Measurements from ENCODE around the gene SOX18. TPM values are rescaled to one million over a fixed set of nuclear protein-coding genes. Genes with fewer than 3 reads are reported as not detected.
A peak's percentile ranks its signal among the peaks of the same experiment; 100 is the strongest.

The SOX18 gene
- polyA plus RNA-seq, 6 donors from 2014 or later, result not detected

GRCh38 chr20:64050261-64051032 is 1.0 kb upstream of the SOX18 start:
- peaks cover 19 to 77% (median 62%) of the 10 kb centered on the region in 3 donors for H3K27me3 Mint-ChIP-seq
- H3K27ac Mint-ChIP-seq, result no peak overlapping the region
- peaks cover 9 to 15% (median 10%) of the 10 kb centered on the region in 3 donors for H3K4me1 Mint-ChIP-seq
- no peaks in the 10 kb centered on the region for H3K9me3 Mint-ChIP-seq
- peak overlapping the region in 7 of 8 donors; percentile 15 to 64 (median 44) for H3K4me3 Mint-ChIP-seq
- no peak for DNase-seq
- no peak for ATAC-seq (ENCODE audit: low read depth in 2 of 2)
- H3K36me3 Mint-ChIP-seq, result no peaks in the 10 kb centered on the region

- ATAC-seq (ENCODE audit: low read depth in 2 of 2) (no peak), DNase-seq (no peak)
- peaks cover 5 to 10% (median 7%) of the 10 kb centered on the region in 3 donors for H3K4me1 Mint-ChIP-seq
- H3K4me3 Mint-ChIP-seq, result peak overlapping the region in 7 of 8 donors; percentile 8 to 75 (median 62)
- no peak overlapping the region for H3K27ac Mint-ChIP-seq
- no peaks in the 10 kb centered on the region for H3K9me3 Mint-ChIP-seq
- peaks cover 19 to 77% (median 62%) of the 10 kb centered on the region in 3 donors for H3K27me3 Mint-ChIP-seq
- H3K36me3 Mint-ChIP-seq, result no peaks in the 10 kb centered on the region
These were observed 430 bp upstream of the SOX18 start for GRCh38 chr20:64049878-64050260.

GRCh38 chr20:64048402-64049044 is 916 bp downstream of the SOX18 start:
- Mint-ChIP-seq H3K4me1 (peaks cover 7 to 18% (median 7%) of the 10 kb centered on the region in 3 donors), H3K4me3 (peak overlapping the region in 1 of 8 donors; percentile 55), H3K27me3 (peaks cover 27 to 71% (median 64%) of the 10 kb centered on the region in 3 donors), H3K27ac (no peak overlapping the region), H3K36me3 (no peaks in the 10 kb centered on the region), H3K9me3 (no peaks in the 10 kb centered on the region)
- peak in 1 of 2 donors; percentile 10 for ATAC-seq (ENCODE audit: low read depth in 2 of 2)
- no peak for DNase-seq

- peak overlapping the region in 2 of 6 donors; percentile 43 to 69 for H3K27ac Mint-ChIP-seq
- peak overlapping the region in 3 of 8 donors; percentile 22 to 55 (median 47) for H3K4me3 Mint-ChIP-seq
- no peak for ATAC-seq (ENCODE audit: low read depth in 2 of 2)
These were observed 1.5 kb downstream of the SOX18 start for GRCh38 chr20:64047968-64048401.

GRCh38 chr20:64047046-64047389 is 2.4 kb downstream of the SOX18 start:
- Mint-ChIP-seq H3K27ac (peak overlapping the region in 2 of 6 donors; percentile 11 to 76), H3K27me3 (peaks cover 26 to 59% (median 52%) of the 10 kb centered on the region in 3 donors)

More at GRCh38 chr20:64047968-64048401, 1.5 kb downstream of the SOX18 start:
- no peaks in the 10 kb centered on the region for H3K36me3 Mint-ChIP-seq
- DNase-seq, result no peak
- H3K9me3 Mint-ChIP-seq, result no peaks in the 10 kb centered on the region
- H3K27me3 Mint-ChIP-seq, result peaks cover 26 to 66% (median 58%) of the 10 kb centered on the region in 3 donors
- peaks cover 7 to 13% (median 7%) of the 10 kb centered on the region in 3 donors for H3K4me1 Mint-ChIP-seq

GRCh38 chr20:64045346-64046011 is 4.0 kb downstream of the SOX18 start:
- Mint-ChIP-seq H3K27me3 (peaks cover 26 to 44% (median 41%) of the 10 kb centered on the region in 3 donors), H3K36me3 (no peaks in the 10 kb centered on the region), H3K27ac (no peak overlapping the region), H3K4me1 (peaks cover 7 to 25% (median 11%) of the 10 kb centered on the region in 3 donors), H3K4me3 (no peak overlapping the region), H3K9me3 (no peaks in the 10 kb centered on the region)
- DNase-seq (no peak), ATAC-seq (ENCODE audit: low read depth in 2 of 2) (no peak)

More at GRCh38 chr20:64047046-64047389, 2.4 kb downstream of the SOX18 start:
- Mint-ChIP-seq H3K4me1 (peaks cover 7 to 16% (median 7%) of the 10 kb centered on the region in 3 donors), H3K36me3 (no peaks in the 10 kb centered on the region), H3K4me3 (peak overlapping the region in 2 of 8 donors; percentile 64 to 71), H3K9me3 (no peaks in the 10 kb centered on the region)
- no peak for DNase-seq
- ATAC-seq (ENCODE audit: low read depth in 2 of 2), result no peak

- Mint-ChIP-seq H3K4me1 (peaks cover 6 to 32% (median 15%) of the 10 kb centered on the region in 3 donors), H3K36me3 (no peaks in the 10 kb centered on the region), H3K27ac (peak overlapping the region in 1 of 6 donors; percentile 47), H3K4me3 (peak overlapping the region in 2 of 8 donors; percentile 11 to 51), H3K9me3 (no peaks in the 10 kb centered on the region), H3K27me3 (peaks cover 26 to 48% (median 46%) of the 10 kb centered on the region in 3 donors)
- no peak for ATAC-seq (ENCODE audit: low read depth in 2 of 2)
- no peak for DNase-seq
These were observed 4.8 kb downstream of the SOX18 start for GRCh38 chr20:64044484-64045247.

GRCh38 chr20:64043768-64044167 is 5.7 kb downstream of the SOX18 start:
- H3K27me3 Mint-ChIP-seq, result peaks cover 22 to 46% (median 43%) of the 10 kb centered on the region in 3 donors
- H3K4me1 Mint-ChIP-seq, result peaks cover 6 to 34% (median 15%) of the 10 kb centered on the region in 3 donors
- H3K4me3 Mint-ChIP-seq, result peak overlapping the region in 4 of 8 donors; percentile 18 to 72 (median 37)
- ATAC-seq (ENCODE audit: low read depth in 2 of 2) (no peak), DNase-seq (no peak)
- no peaks in the 10 kb centered on the region for H3K36me3 Mint-ChIP-seq
- H3K27ac Mint-ChIP-seq, result no peak overlapping the region
- H3K9me3 Mint-ChIP-seq, result no peaks in the 10 kb centered on the region

- H3K4me1 Mint-ChIP-seq, result peaks cover 8 to 42% (median 18%) of the 10 kb centered on the region in 3 donors
- peaks cover 22 to 43% (median 39%) of the 10 kb centered on the region in 3 donors for H3K27me3 Mint-ChIP-seq
- no peak overlapping the region for H3K27ac Mint-ChIP-seq
- no peaks in the 10 kb centered on the region for H3K36me3 Mint-ChIP-seq
- ATAC-seq (ENCODE audit: low read depth in 2 of 2) (no peak), DNase-seq (no peak)
- peak overlapping the region in 7 of 8 donors; percentile 70 to 89 (median 78) for H3K4me3 Mint-ChIP-seq
- no peaks in the 10 kb centered on the region for H3K9me3 Mint-ChIP-seq
These were observed 7.2 kb downstream of the SOX18 start for GRCh38 chr20:64042054-64042781.

- H3K9me3 Mint-ChIP-seq, result no peaks in the 10 kb centered on the region
- H3K27me3 Mint-ChIP-seq, result peaks cover 22 to 43% (median 34%) of the 10 kb centered on the region in 3 donors
- no peak for DNase-seq
- H3K27ac Mint-ChIP-seq, result peak overlapping the region in 1 of 6 donors; percentile 32
- H3K4me3 Mint-ChIP-seq, result peak overlapping the region in 7 of 8 donors; percentile 22 to 88 (median 76)
- no peak for ATAC-seq (ENCODE audit: low read depth in 2 of 2)
- H3K4me1 Mint-ChIP-seq, result peaks cover 8 to 44% (median 20%) of the 10 kb centered on the region in 3 donors
- H3K36me3 Mint-ChIP-seq, result no peaks in the 10 kb centered on the region
These were observed 7.7 kb downstream of the SOX18 start for GRCh38 chr20:64041781-64042053.

GRCh38 chr20:64041040-64041780 is 8.2 kb downstream of the SOX18 start:
- Mint-ChIP-seq H3K9me3 (no peaks in the 10 kb centered on the region), H3K4me1 (peaks cover 8 to 44% (median 21%) of the 10 kb centered on the region in 3 donors), H3K27ac (peak overlapping the region in 1 of 6 donors; percentile 32), H3K4me3 (peak overlapping the region; percentile 47 to 88 (median 76)), H3K27me3 (peaks cover 17 to 38% (median 29%) of the 10 kb centered on the region in 3 donors), H3K36me3 (no peaks in the 10 kb centered on the region)
- DNase-seq (no peak), ATAC-seq (ENCODE audit: low read depth in 2 of 2) (no peak)
